Prostate gland (tissue), 2 donors: ENCODE measurements around the gene LYZL6.

ENCODE experiments used
- POLR2A ChIP-seq: fragments of 450-650 bp; IDR thresholded peaks from one replicate; pipeline ENCODE4 v1.6.1; 2016; ENCODE audit warnings: antibody characterized with exemption, mild to moderate bottlenecking
- POLR2AphosphoS5 ChIP-seq: sonication (generic); formaldehyde crosslinking; IDR thresholded peaks from one replicate; pipeline ENCODE4 v1.6.1; 2017; ENCODE audit warnings: antibody characterized with exemption
- TF ChIP-seq, protein P1 (sequence below), 4 experiments: fragments of 200-600 bp in 2 of 4; fragments of 450-650 bp in 2 of 4; sonication (generic) in 2 of 4; IDR thresholded peaks; 1 replicate in 3 of 4; 2 replicates in 1 of 4; pipeline ENCODE4 v1.5.1; 2016 to 2019; ENCODE audit warnings: antibody characterized with exemption in 4 of 4, mild to moderate bottlenecking in 2 of 4, moderate library complexity in 2 of 4

DNA sequence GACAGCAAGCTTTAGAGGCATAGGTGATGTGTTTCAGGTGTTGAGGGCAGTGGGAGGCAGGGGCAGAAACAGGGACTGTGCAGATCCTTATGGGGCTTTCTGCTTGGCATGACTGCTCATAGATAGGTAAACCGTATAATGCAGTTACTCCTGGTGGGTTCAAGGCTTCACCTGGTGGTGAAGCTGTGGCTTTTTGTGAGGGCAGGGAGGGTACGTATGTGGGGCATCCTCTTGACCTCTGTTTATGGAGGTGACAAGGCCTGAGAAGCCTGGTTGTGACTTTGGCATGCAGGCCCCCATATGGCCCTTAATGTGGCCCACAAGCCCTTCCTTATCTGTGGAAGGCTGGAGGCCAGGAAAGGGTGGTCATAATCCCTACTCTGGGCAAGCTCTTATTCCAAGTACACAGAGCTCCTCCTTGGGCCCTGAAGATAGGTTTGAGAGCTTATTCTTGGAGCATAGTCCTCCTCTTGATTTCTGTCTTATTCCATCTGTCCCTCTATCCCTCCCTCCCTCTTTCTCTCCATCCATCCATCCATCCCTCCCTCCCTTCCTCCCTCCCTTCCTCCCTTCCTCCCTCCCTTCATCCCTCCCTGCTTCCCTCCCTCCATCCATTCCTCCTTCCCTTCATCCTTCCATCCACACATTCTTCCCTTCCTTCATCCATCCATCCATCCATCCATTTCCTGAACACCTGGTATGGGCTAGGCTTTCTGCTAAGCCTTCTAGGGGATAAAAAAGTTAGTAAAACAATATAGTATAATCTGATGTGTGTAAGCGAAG lies 39.1 kb upstream of the LYZL6 start:
- TF ChIP-seq, protein P1, sequence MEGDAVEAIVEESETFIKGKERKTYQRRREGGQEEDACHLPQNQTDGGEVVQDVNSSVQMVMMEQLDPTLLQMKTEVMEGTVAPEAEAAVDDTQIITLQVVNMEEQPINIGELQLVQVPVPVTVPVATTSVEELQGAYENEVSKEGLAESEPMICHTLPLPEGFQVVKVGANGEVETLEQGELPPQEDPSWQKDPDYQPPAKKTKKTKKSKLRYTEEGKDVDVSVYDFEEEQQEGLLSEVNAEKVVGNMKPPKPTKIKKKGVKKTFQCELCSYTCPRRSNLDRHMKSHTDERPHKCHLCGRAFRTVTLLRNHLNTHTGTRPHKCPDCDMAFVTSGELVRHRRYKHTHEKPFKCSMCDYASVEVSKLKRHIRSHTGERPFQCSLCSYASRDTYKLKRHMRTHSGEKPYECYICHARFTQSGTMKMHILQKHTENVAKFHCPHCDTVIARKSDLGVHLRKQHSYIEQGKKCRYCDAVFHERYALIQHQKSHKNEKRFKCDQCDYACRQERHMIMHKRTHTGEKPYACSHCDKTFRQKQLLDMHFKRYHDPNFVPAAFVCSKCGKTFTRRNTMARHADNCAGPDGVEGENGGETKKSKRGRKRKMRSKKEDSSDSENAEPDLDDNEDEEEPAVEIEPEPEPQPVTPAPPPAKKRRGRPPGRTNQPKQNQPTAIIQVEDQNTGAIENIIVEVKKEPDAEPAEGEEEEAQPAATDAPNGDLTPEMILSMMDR (IDR thresholded peaks at IDR 0.05), result no peak
- TF ChIP-seq POLR2A (no peak), POLR2AphosphoS5 (no peak)
